Mucosa of descending colon (tissue), 3 donors: ENCODE data around the gene LYST. TPM values are rescaled to one million over a fixed set of nuclear protein-coding genes. Genes with fewer than 3 reads are reported as not detected.

Experiments
- ATAC-seq: fragments of 200-7000 bp; cut with Tn5 transposase; one replicate; pipeline ENCODE4 v1.9.1; 2020; ENCODE audit warnings: mild to moderate bottlenecking, moderate library complexity
- DNase-seq, 3 donors: peaks; one replicate each; pipeline ENCODE4 v3.0.0-alpha.2; 2020
- H3K36me3 ChIP-seq: fragments of 200-600 bp; one replicate; pipeline ENCODE4 v1.8.0; 2021; ENCODE audit warnings: low read depth, mild to moderate bottlenecking
- H3K4me1 ChIP-seq: fragments of 200-600 bp; one replicate; pipeline ENCODE4 v1.8.0; 2021; ENCODE audit warnings: low read depth, mild to moderate bottlenecking
- H3K4me3 ChIP-seq: fragments of 200-600 bp; one replicate; pipeline ENCODE4 v1.8.0; 2021; ENCODE audit warnings: mild to moderate bottlenecking
- H3K9me3 ChIP-seq: fragments of 200-600 bp; one replicate; pipeline ENCODE4 v1.8.0; 2021; ENCODE audit warnings: mild to moderate bottlenecking
- intact Hi-C, 2 donors: fragments of 100-400 bp; cut with DNase I in 1 of 2; cut with micrococcal nuclease in 1 of 2; formaldehyde crosslinking; loops; one replicate each; pipeline versions ENCODE4 v1.11.0 to v1.11.1; 2022; cut with DNase I, micrococcal nuclease
- total RNA-seq, 3 donors: library from RNA; stranded (reverse); fragmentation: NEBNext Ultra II Directional in 2 of 3; extraction: Animal tissue kit (Norgen Biotek cat#: 25700) in 2 of 3; gene quantifications; one replicate each; pipeline versions ENCODE4 v1.2.1 to v1.2.4, GENCODE V29; 2021 to 2023
- TF ChIP-seq, protein P1 (sequence below): fragments of 200-600 bp; IDR thresholded peaks from one replicate; pipeline ENCODE4 v1.8.0; 2022; ENCODE audit warnings: antibody characterized with exemption, mild to moderate bottlenecking
- donor health status: DM: no; HTN: no; CAD: no; lungs with moderate emphysema.
- donor health status: DM: no; HTN: no; CAD: no.
- donor health status: DM: no; HTN: yes; CAD: no.

LYST gene
- total RNA-seq, 3 donors from 2014 or later = 24.0 to 32.3 (median 26.7) TPM

DNA sequence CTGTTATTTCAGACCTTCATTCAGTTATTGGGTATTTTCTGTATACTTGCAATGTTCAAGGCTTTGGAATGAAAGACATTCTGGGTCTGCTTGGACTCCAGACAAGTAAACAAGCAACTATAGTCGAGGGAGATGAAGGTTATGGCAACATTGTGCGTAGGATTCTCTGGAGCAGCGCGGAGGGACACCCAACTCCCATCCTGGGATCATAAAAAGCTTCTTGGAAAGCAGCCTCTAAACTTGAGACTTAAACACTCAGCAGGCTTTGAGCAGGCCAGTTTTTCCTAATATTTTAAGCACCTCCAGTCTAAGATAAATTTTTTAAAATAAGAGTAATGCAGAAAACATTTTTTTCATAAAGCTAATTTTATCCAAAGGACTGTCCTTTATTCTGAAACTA, 7.6 kb upstream of the LYST start:
- no peak for DNase-seq
- no peaks in the 10 kb centered on the region for H3K9me3 ChIP-seq
- no peak for ATAC-seq
- intact Hi-C loops = no loop called here
- no peaks in the 10 kb centered on the region for H3K36me3 ChIP-seq
- H3K4me1 ChIP-seq = no peaks in the 10 kb centered on the region
- no peak overlapping the region for H3K4me3 ChIP-seq
- TF ChIP-seq, protein P1, sequence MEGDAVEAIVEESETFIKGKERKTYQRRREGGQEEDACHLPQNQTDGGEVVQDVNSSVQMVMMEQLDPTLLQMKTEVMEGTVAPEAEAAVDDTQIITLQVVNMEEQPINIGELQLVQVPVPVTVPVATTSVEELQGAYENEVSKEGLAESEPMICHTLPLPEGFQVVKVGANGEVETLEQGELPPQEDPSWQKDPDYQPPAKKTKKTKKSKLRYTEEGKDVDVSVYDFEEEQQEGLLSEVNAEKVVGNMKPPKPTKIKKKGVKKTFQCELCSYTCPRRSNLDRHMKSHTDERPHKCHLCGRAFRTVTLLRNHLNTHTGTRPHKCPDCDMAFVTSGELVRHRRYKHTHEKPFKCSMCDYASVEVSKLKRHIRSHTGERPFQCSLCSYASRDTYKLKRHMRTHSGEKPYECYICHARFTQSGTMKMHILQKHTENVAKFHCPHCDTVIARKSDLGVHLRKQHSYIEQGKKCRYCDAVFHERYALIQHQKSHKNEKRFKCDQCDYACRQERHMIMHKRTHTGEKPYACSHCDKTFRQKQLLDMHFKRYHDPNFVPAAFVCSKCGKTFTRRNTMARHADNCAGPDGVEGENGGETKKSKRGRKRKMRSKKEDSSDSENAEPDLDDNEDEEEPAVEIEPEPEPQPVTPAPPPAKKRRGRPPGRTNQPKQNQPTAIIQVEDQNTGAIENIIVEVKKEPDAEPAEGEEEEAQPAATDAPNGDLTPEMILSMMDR = no peak

DNA sequence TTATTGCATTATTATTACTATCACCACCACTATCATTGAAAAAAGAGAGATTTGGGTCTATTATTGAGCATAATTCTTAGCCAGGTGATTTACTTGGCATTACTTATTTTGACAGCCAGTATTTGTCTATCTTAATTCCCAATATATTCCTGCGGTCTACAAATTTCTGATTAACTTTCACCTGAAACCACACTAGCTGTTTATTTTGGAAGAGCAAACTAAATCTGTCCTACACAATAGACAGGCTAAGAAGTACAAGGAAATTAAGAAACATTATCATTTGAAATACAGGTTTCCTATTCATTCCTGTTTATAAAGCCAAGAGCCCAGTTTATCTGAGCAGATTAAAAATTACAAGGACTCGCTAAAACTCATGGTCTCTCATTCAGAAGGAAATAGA, 6.9 kb upstream of the LYST start:
- Histone ChIP-seq H3K36me3 (no peaks in the 10 kb centered on the region), H3K4me3 (no peak overlapping the region), H3K4me1 (no peaks in the 10 kb centered on the region), H3K9me3 (no peaks in the 10 kb centered on the region)
- TF ChIP-seq, protein P1 = no peak
- ATAC-seq = no peak
- intact Hi-C loops = no loop called here
- DNase-seq = no peak

DNA sequence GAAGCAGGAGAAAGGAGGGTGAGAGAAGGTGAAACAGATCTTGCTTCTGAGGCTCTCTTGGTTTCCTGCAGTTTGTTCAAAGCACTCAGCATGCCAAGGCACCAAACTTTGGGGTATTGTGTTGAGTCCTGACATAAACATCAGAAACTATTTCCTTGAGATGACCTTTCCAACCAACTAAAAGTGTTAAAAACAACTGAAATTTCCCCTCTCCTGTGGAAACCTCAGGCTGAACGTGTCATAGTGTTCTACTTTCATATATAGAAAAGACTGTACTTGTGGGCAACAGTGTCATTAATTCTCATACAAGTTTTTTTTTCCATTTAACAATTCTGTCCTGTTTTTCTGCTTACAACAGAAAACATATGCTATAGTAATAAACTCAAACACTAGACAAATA, 6.3 kb upstream of the LYST start:
- Histone ChIP-seq H3K36me3 (no peaks in the 10 kb centered on the region), H3K4me3 (no peak overlapping the region), H3K9me3 (no peaks in the 10 kb centered on the region), H3K4me1 (no peaks in the 10 kb centered on the region)
- TF ChIP-seq, protein P1 = no peak
- DNase-seq = no peak
- intact Hi-C loops = no loop called here
- no peak for ATAC-seq

DNA sequence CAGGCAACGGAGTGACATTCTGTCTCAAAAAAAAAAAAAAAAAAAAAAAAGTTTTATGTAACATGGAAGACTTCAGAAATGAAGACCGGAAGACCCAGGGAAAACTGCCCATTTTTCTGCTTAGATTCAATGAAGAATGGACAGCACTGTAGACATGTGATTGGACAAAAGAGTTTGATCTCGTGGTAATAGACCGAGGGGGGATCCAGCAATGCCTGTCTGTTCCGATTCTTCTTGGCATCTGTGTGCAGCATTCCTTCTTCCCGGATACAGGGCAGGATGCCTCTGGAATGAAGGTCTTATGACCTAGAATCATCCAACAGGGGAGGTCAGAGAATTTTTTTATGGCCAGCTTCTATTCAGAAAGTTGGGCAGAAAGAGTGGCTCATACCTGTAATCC, 5.6 kb upstream of the LYST start:
- DNase-seq (no peak), ATAC-seq (no peak)
- Histone ChIP-seq H3K4me1 (peaks cover 4% of the 10 kb centered on the region), H3K9me3 (no peaks in the 10 kb centered on the region), H3K36me3 (no peaks in the 10 kb centered on the region), H3K4me3 (no peak overlapping the region)
- intact Hi-C loops = no loop called here
- TF ChIP-seq, protein P1 = no peak

DNA sequence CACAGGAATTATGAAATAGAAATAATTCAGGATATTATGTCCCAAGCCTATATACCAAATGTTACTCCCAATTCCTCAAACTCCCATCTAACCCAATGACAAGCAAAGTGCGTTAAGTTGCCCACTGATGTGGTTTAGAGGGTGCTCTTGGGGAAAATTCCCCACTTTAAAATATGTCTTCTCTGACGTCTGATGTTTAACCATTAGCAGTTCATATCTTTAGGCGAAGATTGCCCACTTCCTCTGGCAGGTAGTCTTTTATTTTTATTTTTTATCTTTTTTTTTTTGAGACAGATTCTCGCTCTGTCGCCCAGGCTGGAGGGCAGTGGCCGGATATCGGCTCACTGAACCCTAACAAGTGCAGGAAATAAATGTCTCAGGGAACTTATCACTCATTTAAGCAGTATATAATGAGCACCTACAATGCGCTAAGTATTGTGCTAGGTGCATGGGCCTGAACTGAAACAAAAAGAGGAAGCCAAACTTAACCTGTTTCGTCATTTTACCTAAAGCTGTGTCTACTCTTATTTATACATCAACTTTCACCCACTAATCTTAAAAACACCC, 1.3 kb upstream of the LYST start:
- intact Hi-C loops = loop anchor here in 1 of 2 donors (10.0 kb wide), 1 partner anchor 107 kb away; no protein-coding TSS in a partner anchor
- H3K4me3 ChIP-seq = no peak overlapping the region
- DNase-seq = no peak

More for the DNA sequence above, 1.3 kb upstream of the LYST start:
- peaks cover 8% of the 10 kb centered on the region for H3K4me1 ChIP-seq
- no peaks in the 10 kb centered on the region for H3K36me3 ChIP-seq
- no peaks in the 10 kb centered on the region for H3K9me3 ChIP-seq
- ATAC-seq = no peak
- TF ChIP-seq, protein P1 = no peak
